GM12878 (cell line): ENCODE data around the gene INPP5D. TPM values are rescaled to one million over a fixed set of nuclear protein-coding genes. Genes with fewer than 3 reads are reported as not detected.
A peak's percentile ranks its signal among the peaks of the same experiment; 100 is the strongest.

ENCODE experiments used
- ATAC-seq: fragments of 200-7000 bp; cut with Tn5 transposase; 3 replicates; pipeline ENCODE4 v1.9.1; 2020; ENCODE audit warnings: mild to moderate bottlenecking, moderate library complexity
- BruUV-seq: library from RNA; stranded (reverse); fragments of 400-500 nt; replicated peaks from 2 replicates; lab custom pipeline; 2021; lab: Mats Ljungman, UMichigan
- CTCF ChIA-PET: fragments of 300-600 bp; sonication (Branson Sonifier 250); formaldehyde crosslinking; extraction: SDS; loops from one replicate; lab custom pipeline; 2021; ENCODE audit warnings: inconsistent platforms; lab: Yijun Ruan, JAX
- POLR2A ChIA-PET: fragments of 350-600 bp; formaldehyde crosslinking; extraction: SDS; loops from one replicate; lab custom pipeline; 2021; ENCODE audit warnings: inconsistent platforms; lab: Charles Lee
- RAD21 ChIA-PET: fragments of 300-600 bp; sonication (Branson Sonifier 250); formaldehyde crosslinking; loops from one replicate; lab custom pipeline; 2023; ENCODE audit warnings: antibody characterized with exemption; ENCODE audit not compliant: unreplicated experiment; lab: Charles Lee
- SMC1A ChIA-PET: fragments of 300-600 bp; sonication (Branson Sonifier 250); formaldehyde crosslinking; loops from one replicate; lab custom pipeline; 2023; ENCODE audit not compliant: unreplicated experiment, uncharacterized antibody; lab: Charles Lee
- DNase-seq: peaks from one replicate; pipeline ENCODE4 v3.0.0-alpha.2; 2011; ENCODE audit warnings: low read depth, low spot score
- FAIRE-seq: peaks from 3 replicates; lab custom pipeline; 2011; peaks lifted over from hg19 to GRCh38; lab: Jason Lieb, UNC
- H2AFZ ChIP-seq: 2 replicates; pipeline ENCODE4 v1.6.0; 2011; ENCODE audit warnings: low read depth, low read length, control low read depth; ENCODE audit not compliant: control insufficient read depth
- H3K27ac ChIP-seq: 2 replicates; pipeline ENCODE4 v1.5.1; 2011; ENCODE audit warnings: control low read depth; ENCODE audit not compliant: control insufficient read depth, insufficient read depth
- H3K27me3 ChIP-seq, 2 experiments: replicated peaks in 1 of 2; 2 replicates each; pipeline versions ENCODE4 v1.6.0 to v1.6.1; 2011; ENCODE audit warnings: low read length in 1 of 2; ENCODE audit not compliant: control insufficient read depth in 2 of 2, insufficient read depth in 2 of 2
- H3K36me3 ChIP-seq, 2 experiments: 2 replicates each; pipeline ENCODE4 v1.5.1; 2011; ENCODE audit warnings: low read length in 1 of 2; ENCODE audit not compliant: control insufficient read depth in 2 of 2, insufficient read depth in 2 of 2
- H3K4me1 ChIP-seq: 2 replicates; pipeline ENCODE4 v1.6.1; 2011; ENCODE audit warnings: mild to moderate bottlenecking, low read length, moderate library complexity, mixed read lengths; ENCODE audit not compliant: control insufficient read depth, insufficient read depth
- H3K4me2 ChIP-seq: 2 replicates; pipeline ENCODE4 v1.6.0; 2011; ENCODE audit warnings: control low read depth; ENCODE audit not compliant: control insufficient read depth, insufficient read depth
- H3K4me3 ChIP-seq: fragments of 200-600 bp; sonication (generic); 2 replicates; pipeline ENCODE4 v1.5.1; 2016
- H3K79me2 ChIP-seq: 2 replicates; pipeline ENCODE4 v1.6.0; 2011; ENCODE audit warnings: low read length; ENCODE audit not compliant: control insufficient read depth, insufficient read depth
- H3K9ac ChIP-seq: 2 replicates; pipeline ENCODE4 v1.8.0; 2011; ENCODE audit warnings: low read length, control low read depth, mixed read lengths; ENCODE audit not compliant: control insufficient read depth, insufficient read depth
- H3K9me3 ChIP-seq: replicated peaks from 3 replicates; pipeline ENCODE4 v1.5.1; 2011; ENCODE audit warnings: mild to moderate bottlenecking, low read length; ENCODE audit not compliant: control insufficient read depth, insufficient read depth
- H4K20me1 ChIP-seq: 2 replicates; pipeline ENCODE4 v1.6.0; 2011; ENCODE audit not compliant: control insufficient read depth, insufficient read depth
- RUNX3 ChIP-seq: IDR thresholded peaks from 2 replicates; pipeline ENCODE4 v1.6.1; 2012; ENCODE audit warnings: low read length, inconsistent platforms
- SPI1 ChIP-seq: IDR thresholded peaks from 2 replicates; pipeline ENCODE4 v1.6.1; 2011; ENCODE audit warnings: low read depth, mild to moderate bottlenecking, low read length, moderate library complexity, borderline replicate concordance; ENCODE audit not compliant: insufficient read depth
- WGBS: methylation state at CpG from one replicate; pipeline ENCODE4 v1.1.6; 2016; ENCODE audit warnings: low lambda C conversion rate; ENCODE audit not compliant: insufficient replicate concordance, insufficient coverage; ENCODE audit errors: missing lambda C conversion rate; 5-methylcytosine and 5-hydroxymethylcytosine counted together
- in situ Hi-C: fragments of 300-500 bp; cut with MboI; formaldehyde crosslinking; loops from 9 replicates; pipeline ENCODE4 v1.14.3; 2018; ENCODE audit warnings: mixed read lengths
- intact Hi-C: fragments of 100-400 bp; cut with micrococcal nuclease; formaldehyde crosslinking; loops from one replicate; pipeline ENCODE4 v1.14.2; 2022; ENCODE audit not compliant: unreplicated experiment
- polyA plus RNA-seq, 11 experiments: library from polyadenylated mRNA; depleted of rRNA in 4 of 11; unstranded in 6 of 11; stranded (reverse) in 5 of 11; fragments of >200 nt; fragmentation: Nextera tagmentation in 4 of 11; fragmentation: Illumina TruSeq in 1 of 11; extraction: Ambion mirVana in 4 of 11; extraction: Trizol in 1 of 11; gene quantifications; 1 replicate in 1 of 11; 2 replicates in 10 of 11; pipeline versions ENCODE4 v1.2.1 to v1.2.3, GENCODE V29; 2011 to 2016; ENCODE audit warnings: inconsistent platforms in 2 of 11, missing spikeins in 2 of 11, low read depth in 1 of 11
- total RNA-seq, 4 experiments: library from RNA; depleted of rRNA in 3 of 4; stranded (reverse); fragments of >200 nt in 3 of 4; fragmentation: Illumina TruSeq in 1 of 4; extraction: Trizol in 1 of 4; gene quantifications; 2 replicates each; pipeline versions ENCODE4 v1.2.1 to v1.2.3, GENCODE V29; 2013 to 2021
- TF ChIP-seq, protein P1 (sequence below): fragments of 450-650 bp; conservative IDR thresholded peaks from 2 replicates; pipeline ENCODE4 v1.6.1; 2017; ENCODE audit warnings: mild to moderate bottlenecking, moderate library complexity

Gene INPP5D
- total and polyA plus RNA-seq, 10 of the 15 experiments (the other 5 are each of a cell fraction or from before 2014, with no cell fraction given) = 11.8 to 139 (median 88.8) TPM

DNA sequence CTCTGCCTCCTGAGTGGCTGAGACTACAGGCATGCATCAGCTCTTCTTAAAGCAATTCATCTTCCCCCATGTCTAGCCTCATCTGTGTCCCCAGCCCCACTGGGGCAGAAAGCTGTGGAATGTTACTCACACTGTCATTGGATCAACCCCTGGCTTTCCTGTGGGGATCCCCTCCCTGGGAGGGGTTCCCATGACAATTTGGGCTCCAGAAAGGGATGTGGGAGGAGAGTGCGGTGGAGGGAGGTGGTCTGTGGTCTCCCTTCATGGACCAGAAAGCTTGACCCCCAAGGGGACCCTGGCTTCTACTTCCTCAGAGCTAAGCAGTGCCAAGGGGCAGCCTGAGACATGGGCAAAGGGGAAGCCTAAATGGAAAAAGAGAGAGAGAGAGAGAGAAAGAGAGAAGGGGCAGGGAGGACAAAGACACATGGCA lies 48.4 kb upstream of the INPP5D start:
- H3K27me3 ChIP-seq = no peaks in the 10 kb centered on the region
- TF ChIP-seq RUNX3 (0 out of 2 replicates have a peak, but pooled peaks have one; percentile 33), SPI1 (peak; percentile 22; the same call in 1 of the 2 replicates)
- TF ChIP-seq, protein P1, sequence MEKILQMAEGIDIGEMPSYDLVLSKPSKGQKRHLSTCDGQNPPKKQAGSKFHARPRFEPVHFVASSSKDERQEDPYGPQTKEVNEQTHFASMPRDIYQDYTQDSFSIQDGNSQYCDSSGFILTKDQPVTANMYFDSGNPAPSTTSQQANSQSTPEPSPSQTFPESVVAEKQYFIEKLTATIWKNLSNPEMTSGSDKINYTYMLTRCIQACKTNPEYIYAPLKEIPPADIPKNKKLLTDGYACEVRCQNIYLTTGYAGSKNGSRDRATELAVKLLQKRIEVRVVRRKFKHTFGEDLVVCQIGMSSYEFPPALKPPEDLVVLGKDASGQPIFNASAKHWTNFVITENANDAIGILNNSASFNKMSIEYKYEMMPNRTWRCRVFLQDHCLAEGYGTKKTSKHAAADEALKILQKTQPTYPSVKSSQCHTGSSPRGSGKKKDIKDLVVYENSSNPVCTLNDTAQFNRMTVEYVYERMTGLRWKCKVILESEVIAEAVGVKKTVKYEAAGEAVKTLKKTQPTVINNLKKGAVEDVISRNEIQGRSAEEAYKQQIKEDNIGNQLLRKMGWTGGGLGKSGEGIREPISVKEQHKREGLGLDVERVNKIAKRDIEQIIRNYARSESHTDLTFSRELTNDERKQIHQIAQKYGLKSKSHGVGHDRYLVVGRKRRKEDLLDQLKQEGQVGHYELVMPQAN = no peak
- TF ChIP-seq, all 136 proteins: peak for 2
- H3K9ac ChIP-seq = no peak overlapping the region
- no TSS peak for BruUV-seq
- DNase-seq (no peak), FAIRE-seq (no peak), ATAC-seq (peak; percentile 27; the same call in 2 of the 3 replicates)
- H3K79me2 ChIP-seq = no peaks in the 10 kb centered on the region
- no peaks in the 10 kb centered on the region for H4K20me1 ChIP-seq
- POLR2A ChIA-PET = no interaction called here
- no peaks in the 10 kb centered on the region; the same call in 1 of the 2 replicates for H3K4me1 ChIP-seq
- 0% methylated on average over 1 of the region's 1 CpG for WGBS
- RAD21 ChIA-PET = no interaction called here
- no peak overlapping the region for H2AFZ ChIP-seq
- no peak overlapping the region for H3K27ac ChIP-seq
- no peak overlapping the region for H3K4me2 ChIP-seq
- H3K4me3 ChIP-seq = no peak overlapping the region
- H3K36me3 ChIP-seq = no peaks in the 10 kb centered on the region
- CTCF ChIA-PET = interaction anchor here (0.7 to 0.9 kb wide), 2 partner anchors 9 to 16 kb away, joined by 3 read pairs; no protein-coding TSS in a partner anchor
- SMC1A ChIA-PET = no interaction called here
- in situ Hi-C loops (no loop called here), intact Hi-C loops (no loop called here)
- no peaks in the 10 kb centered on the region for H3K9me3 ChIP-seq
